ENCODE measurements around the gene ENOX1.

ENOX1 gene

DNA sequence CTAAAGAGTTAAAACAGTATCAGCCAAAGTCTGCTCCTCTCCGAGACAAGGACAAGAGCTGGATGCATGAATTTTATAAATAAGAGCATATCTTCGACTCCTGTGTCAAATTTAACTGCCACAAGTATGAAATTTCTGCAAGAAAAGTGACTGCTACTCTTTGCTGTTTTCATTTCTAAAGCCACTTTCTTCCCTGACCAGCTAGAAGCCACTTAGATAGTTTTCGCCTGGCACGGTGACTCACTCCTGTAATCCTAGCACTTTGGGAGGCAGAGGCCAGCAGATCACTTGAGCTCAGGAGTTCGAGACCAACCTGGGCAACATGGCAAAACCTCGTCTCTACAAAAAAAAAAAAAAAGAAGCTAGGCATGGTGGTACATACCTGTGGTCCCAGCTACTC lies 61.3 kb downstream of the ENOX1 start (continued):
- no peak for TF ChIP-seq TSHZ2 (CRISPR knock-in tag; IDR thresholded peaks at IDR 0.05)
- no peak for TF ChIP-seq PPARA (CRISPR knock-in tag; IDR thresholded peaks at IDR 0.05; ENCODE audit: borderline replicate concordance)
- no peak for TF ChIP-seq GLIS3 (CRISPR knock-in tag; IDR thresholded peaks at IDR 0.05)
- no peak for TF ChIP-seq OSR1 (CRISPR knock-in tag; IDR thresholded peaks at IDR 0.05)

- TF ChIP-seq TOX (CRISPR knock-in tag; IDR thresholded peaks at IDR 0.05; ENCODE audit: borderline replicate concordance) (no peak), ZC3H10 (CRISPR knock-in tag; IDR thresholded peaks at IDR 0.05) (no peak), TSHZ2 (CRISPR knock-in tag; IDR thresholded peaks at IDR 0.05) (no peak), OSR1 (CRISPR knock-in tag; IDR thresholded peaks at IDR 0.05) (no peak), ARNTL (CRISPR knock-in tag; IDR thresholded peaks at IDR 0.05; ENCODE audit: borderline replicate concordance, low read depth) (no peak), ZNF565 (CRISPR knock-in tag; conservative IDR thresholded peaks at IDR 0.05; ENCODE audit: low read depth) (no peak), BACH2 (CRISPR knock-in tag; IDR thresholded peaks at IDR 0.05; ENCODE audit: borderline replicate concordance) (no peak), PPARA (CRISPR knock-in tag; IDR thresholded peaks at IDR 0.05; ENCODE audit: borderline replicate concordance) (no peak)
- TF ChIP-seq, protein P1, sequence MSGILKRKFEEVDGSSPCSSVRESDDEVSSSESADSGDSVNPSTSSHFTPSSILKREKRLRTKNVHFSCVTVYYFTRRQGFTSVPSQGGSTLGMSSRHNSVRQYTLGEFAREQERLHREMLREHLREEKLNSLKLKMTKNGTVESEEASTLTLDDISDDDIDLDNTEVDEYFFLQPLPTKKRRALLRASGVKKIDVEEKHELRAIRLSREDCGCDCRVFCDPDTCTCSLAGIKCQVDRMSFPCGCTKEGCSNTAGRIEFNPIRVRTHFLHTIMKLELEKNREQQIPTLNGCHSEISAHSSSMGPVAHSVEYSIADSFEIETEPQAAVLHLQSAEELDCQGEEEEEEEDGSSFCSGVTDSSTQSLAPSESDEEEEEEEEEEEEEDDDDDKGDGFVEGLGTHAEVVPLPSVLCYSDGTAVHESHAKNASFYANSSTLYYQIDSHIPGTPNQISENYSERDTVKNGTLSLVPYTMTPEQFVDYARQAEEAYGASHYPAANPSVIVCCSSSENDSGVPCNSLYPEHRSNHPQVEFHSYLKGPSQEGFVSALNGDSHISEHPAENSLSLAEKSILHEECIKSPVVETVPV (CRISPR knock-in tag; IDR thresholded peaks at IDR 0.05) = no peak
- ATAC-seq = no peak
These were observed 65.9 kb downstream of the ENOX1 start for GRCh38 chr13:43720780-43721397.

DNA sequence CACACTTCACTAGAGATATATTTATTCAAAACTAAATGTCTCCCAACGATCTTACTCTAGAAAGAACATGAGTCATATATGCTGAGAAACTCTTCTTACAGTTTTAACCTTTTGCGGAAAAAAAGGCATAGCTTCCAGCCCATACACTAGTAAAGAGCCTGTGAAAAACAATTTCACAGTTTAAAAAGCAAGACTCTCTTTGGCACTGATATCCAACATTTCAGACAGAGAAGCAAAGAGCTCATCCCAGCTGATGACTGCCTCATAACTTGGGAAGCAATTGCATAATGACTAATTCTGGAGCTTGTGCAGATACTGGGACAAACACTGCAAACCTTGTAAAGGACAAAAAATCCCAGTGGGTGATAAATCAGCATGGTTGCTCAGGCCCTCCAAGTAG lies 88.0 kb downstream of the ENOX1 start:
- TF ChIP-seq PPARA (CRISPR knock-in tag; IDR thresholded peaks at IDR 0.05; ENCODE audit: borderline replicate concordance) (no peak), TSHZ2 (CRISPR knock-in tag; IDR thresholded peaks at IDR 0.05) (no peak), ARNTL (CRISPR knock-in tag; IDR thresholded peaks at IDR 0.05; ENCODE audit: borderline replicate concordance, low read depth) (no peak), TOX (CRISPR knock-in tag; IDR thresholded peaks at IDR 0.05; ENCODE audit: borderline replicate concordance) (no peak), ZNF8 (CRISPR knock-in tag; IDR thresholded peaks at IDR 0.05) (no peak), ZNF565 (CRISPR knock-in tag; conservative IDR thresholded peaks at IDR 0.05; ENCODE audit: low read depth) (no peak), RARB (CRISPR knock-in tag; IDR thresholded peaks at IDR 0.05) (no peak), TCF4 (CRISPR knock-in tag; IDR thresholded peaks at IDR 0.05; ENCODE audit: borderline replicate concordance) (no peak), ZFP3 (CRISPR knock-in tag; IDR thresholded peaks at IDR 0.05) (no peak), SNAI2 (CRISPR knock-in tag; IDR thresholded peaks at IDR 0.05) (no peak), OSR1 (CRISPR knock-in tag; IDR thresholded peaks at IDR 0.05) (no peak), ESRRG (CRISPR knock-in tag; IDR thresholded peaks at IDR 0.05) (no peak), ZFP30 (CRISPR knock-in tag; IDR thresholded peaks at IDR 0.05) (no peak), ZNF70 (CRISPR knock-in tag; IDR thresholded peaks at IDR 0.05) (no peak), CSDC2 (CRISPR knock-in tag; IDR thresholded peaks at IDR 0.05) (no peak), POU6F1 (CRISPR knock-in tag; IDR thresholded peaks at IDR 0.05; ENCODE audit: borderline replicate concordance, low read depth) (no peak)
- TF ChIP-seq, protein P1 (CRISPR knock-in tag; IDR thresholded peaks at IDR 0.05) = no peak
- peak; percentile 66 for ATAC-seq
